ENCODE measurements around the gene STARD3.
A peak's percentile ranks its signal among the peaks of the same experiment; 100 is the strongest.

STARD3 gene

GRCh38 chr17:39650121-39650579 lies 13.2 kb downstream of the STARD3 start:
- no peak overlapping the region for H3K4me3 ChIP-seq (ENCODE audit: low read length)
- DNase-seq (ENCODE audit: low read depth), result no peak
- no peak for TF ChIP-seq CTCF (conservative IDR thresholded peaks at IDR 0.05; ENCODE audit: low read depth, low read length)

GRCh38 chr17:39651923-39652586 lies 15.1 kb downstream of the STARD3 start:
- TF ChIP-seq CTCF (conservative IDR thresholded peaks at IDR 0.05; ENCODE audit: low read depth, low read length), result no peak

GRCh38 chr17:39652587-39653315 lies 15.8 kb downstream of the STARD3 start:
- no peak overlapping the region for H3K4me3 ChIP-seq (ENCODE audit: low read length)
- no peak for TF ChIP-seq CTCF (conservative IDR thresholded peaks at IDR 0.05; ENCODE audit: low read depth, low read length)
- no peak for DNase-seq (ENCODE audit: low read depth)

More at GRCh38 chr17:39651923-39652586, 15.1 kb downstream of the STARD3 start:
- H3K4me3 ChIP-seq (ENCODE audit: low read length), result no peak overlapping the region
- no peak for DNase-seq (ENCODE audit: low read depth)

- DNase-seq (ENCODE audit: low read depth), result no peak
- TF ChIP-seq CTCF (conservative IDR thresholded peaks at IDR 0.05; ENCODE audit: low read depth, low read length), result no peak
- no peak overlapping the region for H3K4me3 ChIP-seq (ENCODE audit: low read length)
Measured at GRCh38 chr17:39653316-39653661, 16.3 kb downstream of the STARD3 start.

- H3K4me3 ChIP-seq (ENCODE audit: low read length), result no peak overlapping the region
- peak; percentile 94 for TF ChIP-seq CTCF (conservative IDR thresholded peaks at IDR 0.05; ENCODE audit: low read depth, low read length)
- no peak for DNase-seq (ENCODE audit: low read depth)
Measured at GRCh38 chr17:39653662-39654331, 16.9 kb downstream of the STARD3 start.

GRCh38 chr17:39655105-39655504 lies 18.2 kb downstream of the STARD3 start:
- no peak for DNase-seq (ENCODE audit: low read depth)
- TF ChIP-seq CTCF (conservative IDR thresholded peaks at IDR 0.05; ENCODE audit: low read depth, low read length), result no peak
- no peak overlapping the region for H3K4me3 ChIP-seq (ENCODE audit: low read length)
